ENCODE data around the gene TINCR. TPM values are rescaled to one million over a fixed set of nuclear protein-coding genes. Genes with fewer than 3 reads are reported as not detected.

Gene TINCR
- polyA plus RNA-seq, 1 of the 3 experiments (the other 2 are of a cell fraction), result 0.02 TPM

- Histone ChIP-seq H3K4me1 (ENCODE audit: control insufficient read depth in 1 of 2, insufficient read depth in 2 of 2, low read depth in 1 of 2, low read length in 1 of 2) (no peaks in the 10 kb centered on the region), H3K9ac (no peak overlapping the region), H3K4me2 (no peak overlapping the region), H3F3A (replicated peaks; ENCODE audit: insufficient read depth) (no peaks in the 10 kb centered on the region), H3K4me3 (ENCODE audit: low read depth in 2 of 2, low read length in 1 of 2) (no peak overlapping the region), H4K20me1 (ENCODE audit: insufficient read depth) (0 out of 2 replicates have a peak, but pooled peaks cover 3% of the 10 kb centered on the region), H2AFZ (ENCODE audit: low read depth) (no peak overlapping the region), H3K27me3 (ENCODE audit: insufficient read depth) (no peaks in the 10 kb centered on the region), H3K9me3 (no peaks in the 10 kb centered on the region), H3K9me2 (no peaks in the 10 kb centered on the region), H3K36me3 (replicated peaks in 1 of 2; ENCODE audit: control insufficient read depth in 1 of 2, insufficient read depth in 2 of 2, low read length in 1 of 2) (peaks cover 47 to 68% of the 10 kb centered on the region in 2 experiments), H3K79me2 (ENCODE audit: insufficient read depth) (peaks cover 12% of the 10 kb centered on the region; the same call in 1 of the 2 replicates), H3K27ac (ENCODE audit: low read depth in 2 of 2, low read length in 1 of 2) (no peak overlapping the region)
- 89% methylated on average over 8 of the region's 8 CpGs for WGBS (ENCODE audit: low lambda C conversion rate)
- DNase-seq, result no peak
- TF ChIP-seq, protein P1, sequence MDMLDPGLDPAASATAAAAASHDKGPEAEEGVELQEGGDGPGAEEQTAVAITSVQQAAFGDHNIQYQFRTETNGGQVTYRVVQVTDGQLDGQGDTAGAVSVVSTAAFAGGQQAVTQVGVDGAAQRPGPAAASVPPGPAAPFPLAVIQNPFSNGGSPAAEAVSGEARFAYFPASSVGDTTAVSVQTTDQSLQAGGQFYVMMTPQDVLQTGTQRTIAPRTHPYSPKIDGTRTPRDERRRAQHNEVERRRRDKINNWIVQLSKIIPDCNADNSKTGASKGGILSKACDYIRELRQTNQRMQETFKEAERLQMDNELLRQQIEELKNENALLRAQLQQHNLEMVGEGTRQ (IDR thresholded peaks at IDR 0.05; ENCODE audit: borderline replicate concordance, low read depth, low read length), result no peak
- TF ChIP-seq, protein P2, sequence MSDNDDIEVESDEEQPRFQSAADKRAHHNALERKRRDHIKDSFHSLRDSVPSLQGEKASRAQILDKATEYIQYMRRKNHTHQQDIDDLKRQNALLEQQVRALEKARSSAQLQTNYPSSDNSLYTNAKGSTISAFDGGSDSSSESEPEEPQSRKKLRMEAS (IDR thresholded peaks at IDR 0.05; ENCODE audit: low read depth), result no peak
- POLR2A ChIA-PET, result no interaction called here
- CTCF ChIA-PET, result no interaction called here
Measured at GRCh38 chr19:5600797-5601196, 33.0 kb upstream of the TINCR start.

DNA sequence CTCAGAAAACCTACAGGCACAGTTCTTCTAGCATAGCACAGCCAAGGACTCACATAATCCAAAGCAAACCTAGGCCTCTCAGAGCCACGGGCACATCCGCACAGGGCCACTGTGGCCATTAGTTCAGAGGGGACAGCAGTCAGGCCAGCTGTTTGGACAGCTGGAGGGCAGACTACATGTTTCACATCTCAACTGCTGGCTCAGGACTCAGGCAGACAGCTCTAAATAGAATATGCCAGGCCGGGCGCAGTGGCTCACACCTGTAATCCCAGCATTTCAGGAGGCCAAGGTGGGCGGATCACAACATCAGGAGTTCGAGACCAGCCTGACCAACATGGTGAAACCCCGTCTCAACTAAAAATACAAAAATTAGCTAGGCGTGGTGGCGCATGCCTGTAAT lies 28.0 kb upstream of the TINCR start:
- no peaks in the 10 kb centered on the region for H4K20me1 ChIP-seq (ENCODE audit: insufficient read depth)
- no peak overlapping the region for H3K27ac ChIP-seq (ENCODE audit: low read depth in 2 of 2, low read length in 1 of 2)
- H3K9me3 ChIP-seq, result no peaks in the 10 kb centered on the region
- no peak for DNase-seq
- ChIA-PET POLR2A (interaction anchor here (0.5 kb wide), 1 partner anchor 19 kb away, joined by 3 read pairs; no protein-coding TSS in a partner anchor), CTCF (interaction anchor here (0.9 to 2.4 kb wide), 4 partner anchors 12 to 48 kb away, joined by 3 to 7 read pairs (median 5); no protein-coding TSS in a partner anchor)
- H3K79me2 ChIP-seq (ENCODE audit: insufficient read depth), result no peaks in the 10 kb centered on the region
- no peak overlapping the region for H3K4me3 ChIP-seq (ENCODE audit: low read depth in 2 of 2, low read length in 1 of 2)
- no peaks in the 10 kb centered on the region for H3F3A ChIP-seq (replicated peaks; ENCODE audit: insufficient read depth)
- TF ChIP-seq SMC3 (IDR thresholded peaks at IDR 0.05; ENCODE audit: low read depth, low read length) (no peak), TAF1 (IDR thresholded peaks at IDR 0.05; ENCODE audit: borderline replicate concordance, low read depth, low read length) (no peak), RAD21 (IDR thresholded peaks at IDR 0.05; ENCODE audit: low read length) (no peak), CHD2 (IDR thresholded peaks at IDR 0.05; ENCODE audit: low read length, partially characterized antibody) (no peak), FOXJ3 (CRISPR knock-in tag; IDR thresholded peaks at IDR 0.05) (no peak), FOXM1 (IDR thresholded peaks at IDR 0.05; ENCODE audit: low read depth) (no peak)
- TF ChIP-seq, protein P3, sequence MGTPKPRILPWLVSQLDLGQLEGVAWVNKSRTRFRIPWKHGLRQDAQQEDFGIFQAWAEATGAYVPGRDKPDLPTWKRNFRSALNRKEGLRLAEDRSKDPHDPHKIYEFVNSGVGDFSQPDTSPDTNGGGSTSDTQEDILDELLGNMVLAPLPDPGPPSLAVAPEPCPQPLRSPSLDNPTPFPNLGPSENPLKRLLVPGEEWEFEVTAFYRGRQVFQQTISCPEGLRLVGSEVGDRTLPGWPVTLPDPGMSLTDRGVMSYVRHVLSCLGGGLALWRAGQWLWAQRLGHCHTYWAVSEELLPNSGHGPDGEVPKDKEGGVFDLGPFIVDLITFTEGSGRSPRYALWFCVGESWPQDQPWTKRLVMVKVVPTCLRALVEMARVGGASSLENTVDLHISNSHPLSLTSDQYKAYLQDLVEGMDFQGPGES (IDR thresholded peaks at IDR 0.05; ENCODE audit: low read depth, low read length), result no peak
- TF ChIP-seq, protein P1 (IDR thresholded peaks at IDR 0.05; ENCODE audit: borderline replicate concordance, low read depth, low read length), result no peak
- H2AFZ ChIP-seq (ENCODE audit: low read depth), result no peak overlapping the region
- peaks cover 36 to 85% of the 10 kb centered on the region in 2 experiments for H3K36me3 ChIP-seq (replicated peaks in 1 of 2; ENCODE audit: control insufficient read depth in 1 of 2, insufficient read depth in 2 of 2, low read length in 1 of 2)
- no peaks in the 10 kb centered on the region for H3K27me3 ChIP-seq (ENCODE audit: insufficient read depth)
- no peak overlapping the region for H3K9ac ChIP-seq
- H3K4me1 ChIP-seq (ENCODE audit: control insufficient read depth in 1 of 2, insufficient read depth in 2 of 2, low read depth in 1 of 2, low read length in 1 of 2), result peaks cover 0 to 9% of the 10 kb centered on the region in 2 experiments; a peak in 1 of 4 replicates
- no peaks in the 10 kb centered on the region for H3K9me2 ChIP-seq
- no peak overlapping the region for H3K4me2 ChIP-seq
- WGBS (ENCODE audit: low lambda C conversion rate), result 92% methylated on average over 8 of the region's 9 CpGs
